NT2/D1 (cell line): Measurements from ENCODE around the gene VENTX.

Source experiments
- DNase-seq: peaks from one replicate; pipeline ENCODE4 v3.0.0-alpha.2; 2011; ENCODE audit warnings: low read depth, low spot score
- H3K27me3 ChIP-seq: 2 replicates; pipeline ENCODE4 v1.6.0; 2011; ENCODE audit warnings: mild to moderate bottlenecking; ENCODE audit not compliant: insufficient read length, insufficient read depth
- H3K36me3 ChIP-seq: 2 replicates; pipeline ENCODE4 v1.6.1; 2011; ENCODE audit warnings: mild to moderate bottlenecking, low read length, mixed read lengths; ENCODE audit not compliant: insufficient read depth, insufficient read length
- H3K4me1 ChIP-seq: 2 replicates; pipeline ENCODE4 v1.5.1; 2011; ENCODE audit not compliant: insufficient read depth, insufficient read length
- H3K4me3 ChIP-seq: 2 replicates; pipeline ENCODE4 v1.5.1; 2011; ENCODE audit warnings: low read depth; ENCODE audit not compliant: insufficient read length
- H3K9ac ChIP-seq: 2 replicates; pipeline ENCODE4 v1.6.0; 2011; ENCODE audit warnings: low read depth; ENCODE audit not compliant: insufficient read length
- H3K9me3 ChIP-seq: 2 replicates; pipeline ENCODE4 v1.5.1; 2011; ENCODE audit warnings: mild to moderate bottlenecking, low read length; ENCODE audit not compliant: insufficient read depth
- SUZ12 ChIP-seq: IDR thresholded peaks from 2 replicates; pipeline ENCODE4 v1.6.1; 2011; ENCODE audit not compliant: insufficient read length, insufficient read depth; ENCODE audit errors: extremely low read depth
- YY1 ChIP-seq: IDR thresholded peaks from 2 replicates; pipeline ENCODE4 v1.6.1; 2011; ENCODE audit not compliant: insufficient read length, insufficient read depth
- ZNF274 ChIP-seq: IDR thresholded peaks from 2 replicates; pipeline ENCODE4 v1.6.1; 2011; ENCODE audit warnings: mild to moderate bottlenecking, low read depth, low read length

VENTX gene

GRCh38 chr10:133226251-133226808, 11.3 kb upstream of the VENTX start:
- H3K9me3 ChIP-seq: peaks cover 3% of the 10 kb centered on the region; the same call in 1 of the 2 replicates
- no peak for TF ChIP-seq ZNF274
- no peak for TF ChIP-seq YY1
- TF ChIP-seq SUZ12: no peak
- DNase-seq: no peak
- H3K9ac ChIP-seq: no peak overlapping the region
- H3K36me3 ChIP-seq: no peaks in the 10 kb centered on the region
- H3K4me1 ChIP-seq: peaks cover 5% of the 10 kb centered on the region
- peaks cover 42% of the 10 kb centered on the region for H3K27me3 ChIP-seq
- no peak overlapping the region for H3K4me3 ChIP-seq

DNA sequence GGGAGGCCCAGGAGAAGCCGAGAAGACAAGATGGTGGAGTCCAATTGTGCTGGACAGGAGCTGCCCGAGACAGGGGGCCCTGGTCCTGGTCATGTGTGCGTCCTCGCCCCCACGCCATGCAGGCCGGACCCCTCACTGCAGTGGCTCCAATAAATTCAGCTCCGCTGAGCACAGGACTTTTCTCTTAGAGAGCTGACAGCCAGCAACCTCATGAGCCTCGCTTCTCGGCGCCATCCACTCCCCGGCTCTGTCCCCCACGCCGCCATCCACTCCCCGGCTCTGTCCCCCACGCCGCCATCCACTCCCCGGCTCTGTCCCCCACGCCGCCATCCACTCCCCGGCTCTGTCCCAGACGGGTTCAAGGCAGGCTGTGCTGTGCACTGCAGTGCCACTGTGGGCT, 10.4 kb upstream of the VENTX start:
- no peak for DNase-seq
- no peaks in the 10 kb centered on the region for H3K36me3 ChIP-seq
- no peak overlapping the region for H3K4me3 ChIP-seq
- H3K27me3 ChIP-seq: peaks cover 46% of the 10 kb centered on the region
- no peak for TF ChIP-seq SUZ12
- TF ChIP-seq ZNF274: no peak
- TF ChIP-seq YY1: no peak
- peaks cover 7% of the 10 kb centered on the region; the same call in 1 of the 2 replicates for H3K9me3 ChIP-seq
- peaks cover 7% of the 10 kb centered on the region for H3K4me1 ChIP-seq
- H3K9ac ChIP-seq: no peak overlapping the region

GRCh38 chr10:133229265-133230043, 8.2 kb upstream of the VENTX start:
- DNase-seq: no peak
- peaks cover 7% of the 10 kb centered on the region; the same call in 1 of the 2 replicates for H3K9me3 ChIP-seq
- H3K4me3 ChIP-seq: no peak overlapping the region
- H3K9ac ChIP-seq: no peak overlapping the region
- peaks cover 64% of the 10 kb centered on the region for H3K27me3 ChIP-seq
- TF ChIP-seq YY1 (no peak), ZNF274 (no peak), SUZ12 (no peak)
- H3K36me3 ChIP-seq: no peaks in the 10 kb centered on the region
- peaks cover 12% of the 10 kb centered on the region for H3K4me1 ChIP-seq

GRCh38 chr10:133230044-133230361, 7.7 kb upstream of the VENTX start, which contains the start of gene UTF1:
Gene UTF1, plus strand, starts transcription at chr10:133230217. Its CDS starts 72 bp downstream, at chr10:133230289.
- Histone ChIP-seq H3K4me3 (peak within 1 kb of the TSS; percentile 49), H3K27me3 (peaks cover 67% of the 10 kb centered on the region), H3K36me3 (no peaks in the 10 kb centered on the region), H3K9me3 (peaks cover 7% of the 10 kb centered on the region; the same call in 1 of the 2 replicates), H3K4me1 (peaks cover 8% of the 10 kb centered on the region), H3K9ac (peak within 1 kb of the TSS; percentile 61)
- TF ChIP-seq YY1 (no peak), SUZ12 (no peak), ZNF274 (no peak)
- no peak for DNase-seq

DNA sequence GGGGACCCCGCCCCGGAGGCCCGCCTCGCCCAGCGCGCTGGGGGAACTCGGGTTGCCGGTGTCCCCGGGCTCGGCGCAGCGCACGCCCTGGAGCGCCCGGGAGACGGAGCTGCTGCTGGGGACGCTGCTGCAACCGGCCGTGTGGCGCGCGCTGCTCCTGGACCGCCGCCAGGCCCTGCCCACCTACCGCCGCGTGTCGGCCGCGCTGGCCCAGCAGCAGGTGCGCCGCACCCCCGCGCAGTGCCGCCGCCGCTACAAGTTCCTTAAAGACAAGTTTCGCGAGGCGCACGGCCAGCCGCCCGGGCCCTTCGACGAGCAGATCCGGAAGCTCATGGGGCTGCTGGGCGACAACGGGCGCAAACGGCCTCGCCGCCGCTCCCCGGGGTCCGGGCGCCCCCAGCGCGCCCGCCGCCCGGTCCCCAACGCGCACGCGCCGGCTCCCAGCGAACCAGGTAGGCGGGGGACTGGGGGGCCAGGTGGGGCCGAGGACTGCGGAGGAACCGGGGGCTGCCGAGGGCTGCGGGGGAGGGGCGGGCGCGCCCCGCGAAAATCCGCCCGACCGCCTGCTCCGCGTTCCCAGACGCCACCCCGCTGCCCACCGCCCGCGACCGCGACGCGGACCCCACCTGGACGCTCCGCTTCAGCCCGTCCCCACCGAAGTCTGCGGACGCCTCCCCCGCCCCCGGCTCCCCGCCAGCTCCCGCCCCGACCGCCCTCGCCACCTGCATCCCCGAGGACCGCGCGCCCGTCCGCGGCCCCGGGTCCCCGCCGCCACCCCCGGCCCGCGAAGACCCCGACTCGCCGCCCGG, 7.1 kb upstream of the VENTX start:
- no peak for DNase-seq
- TF ChIP-seq SUZ12: peak; percentile 41
- TF ChIP-seq ZNF274: no peak
- H3K4me1 ChIP-seq: peaks cover 8% of the 10 kb centered on the region
- H3K27me3 ChIP-seq: peaks cover 73% of the 10 kb centered on the region
- H3K36me3 ChIP-seq: no peaks in the 10 kb centered on the region
- H3K9me3 ChIP-seq: peaks cover 7% of the 10 kb centered on the region; the same call in 1 of the 2 replicates
- H3K9ac ChIP-seq: peak overlapping the region; percentile 61
- H3K4me3 ChIP-seq: peak overlapping the region; percentile 49

- peak overlapping the region; percentile 11 for H3K4me3 ChIP-seq
- H3K9ac ChIP-seq: no peak overlapping the region
- peaks cover 81% of the 10 kb centered on the region for H3K27me3 ChIP-seq
Measured at GRCh38 chr10:133231244-133231945, 6.3 kb upstream of the VENTX start.

More at GRCh38 chr10:133231244-133231945, 6.3 kb upstream of the VENTX start:
- no peak for DNase-seq
- Histone ChIP-seq H3K9me3 (peaks cover 7% of the 10 kb centered on the region; the same call in 1 of the 2 replicates), H3K36me3 (no peaks in the 10 kb centered on the region), H3K4me1 (peaks cover 8% of the 10 kb centered on the region)
- no peak for TF ChIP-seq YY1
- no peak for TF ChIP-seq ZNF274
- TF ChIP-seq SUZ12: no peak
